ENCODE data around the gene BIN1. TPM values are rescaled to one million over a fixed set of nuclear protein-coding genes. Genes with fewer than 3 reads are reported as not detected.

BIN1 gene
- total RNA-seq, 2 donors from 2014 or later, result 84.0 to 110 TPM

DNA sequence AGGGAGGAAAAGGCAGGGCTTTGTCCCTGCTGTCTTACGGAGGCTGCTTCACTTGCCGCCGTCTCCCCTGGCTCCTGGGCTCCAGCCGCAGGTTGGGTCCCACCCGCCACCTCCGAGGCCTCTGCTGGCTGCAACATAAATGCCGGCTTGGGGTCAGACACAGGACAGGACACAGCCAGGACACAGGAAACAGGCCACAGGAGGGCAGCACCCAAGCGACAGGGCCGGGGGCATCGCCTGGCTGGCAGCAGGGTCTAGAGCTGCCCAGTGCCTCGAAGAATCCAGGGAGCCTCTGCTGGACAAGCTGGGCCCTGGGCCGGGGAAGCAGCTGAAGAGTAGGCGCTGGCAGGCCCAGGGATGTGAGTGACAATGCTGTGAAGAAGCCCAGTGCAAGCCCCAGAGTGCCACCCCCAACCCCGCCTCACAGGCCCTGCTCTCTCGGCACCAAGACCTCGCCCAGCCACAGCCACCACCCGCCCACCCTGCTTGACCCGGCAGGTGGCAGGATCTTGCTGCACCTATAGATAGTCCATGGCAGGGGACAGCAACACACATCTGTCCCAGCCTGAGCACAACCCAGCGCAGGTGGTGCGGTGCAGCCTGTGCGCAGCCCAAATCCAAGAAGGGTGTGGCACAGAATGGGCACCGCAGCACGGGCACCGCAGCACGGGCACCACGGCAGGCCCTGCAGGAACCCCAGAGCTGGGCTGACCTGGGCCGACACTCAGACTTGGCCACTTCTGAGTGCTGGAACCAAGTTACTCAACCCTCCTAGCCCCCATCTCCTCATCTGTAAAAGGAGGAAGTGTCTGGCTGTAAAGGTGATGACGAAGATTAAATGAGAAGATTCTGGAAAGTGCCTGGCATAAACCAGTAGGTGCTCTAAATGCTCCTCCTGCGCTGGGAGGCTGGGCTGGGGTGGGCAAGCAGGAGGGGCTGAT is 55.6 kb downstream of the BIN1 start:
- ATAC-seq (replicated peaks), result no peak
- Mint-ChIP-seq H3K27ac (no peak overlapping the region), H3K36me3 (ENCODE audit: low read depth) (peaks cover 28% of the 10 kb centered on the region), H3K4me1 (peaks cover 7% of the 10 kb centered on the region), H3K9me3 (no peaks in the 10 kb centered on the region), H3K4me3 (no peak overlapping the region), H3K27me3 (no peaks in the 10 kb centered on the region)

DNA sequence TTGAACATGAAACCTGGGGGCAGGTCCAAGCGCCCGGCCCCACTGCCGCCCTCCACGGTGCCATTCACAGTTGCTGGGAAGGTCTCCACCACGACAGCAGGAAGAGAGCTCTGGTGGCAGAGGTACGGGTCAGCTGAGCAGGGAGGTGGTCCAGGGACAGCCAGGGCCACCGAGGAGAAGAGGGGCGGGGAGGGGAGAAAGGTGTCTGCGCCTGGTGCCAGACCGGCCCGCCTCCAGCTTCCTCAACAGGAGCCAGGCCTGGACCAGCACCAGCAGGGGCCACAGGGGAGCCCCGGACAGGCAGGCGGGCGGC is 56.2 kb downstream of the BIN1 start:
- no peak overlapping the region for H3K27ac Mint-ChIP-seq
- ATAC-seq (replicated peaks), result no peak
- no peak overlapping the region for H3K4me3 Mint-ChIP-seq
- no peaks in the 10 kb centered on the region for H3K27me3 Mint-ChIP-seq
- H3K36me3 Mint-ChIP-seq (ENCODE audit: low read depth), result peaks cover 23% of the 10 kb centered on the region
- peaks cover 4% of the 10 kb centered on the region for H3K4me1 Mint-ChIP-seq
- H3K9me3 Mint-ChIP-seq, result no peaks in the 10 kb centered on the region

DNA sequence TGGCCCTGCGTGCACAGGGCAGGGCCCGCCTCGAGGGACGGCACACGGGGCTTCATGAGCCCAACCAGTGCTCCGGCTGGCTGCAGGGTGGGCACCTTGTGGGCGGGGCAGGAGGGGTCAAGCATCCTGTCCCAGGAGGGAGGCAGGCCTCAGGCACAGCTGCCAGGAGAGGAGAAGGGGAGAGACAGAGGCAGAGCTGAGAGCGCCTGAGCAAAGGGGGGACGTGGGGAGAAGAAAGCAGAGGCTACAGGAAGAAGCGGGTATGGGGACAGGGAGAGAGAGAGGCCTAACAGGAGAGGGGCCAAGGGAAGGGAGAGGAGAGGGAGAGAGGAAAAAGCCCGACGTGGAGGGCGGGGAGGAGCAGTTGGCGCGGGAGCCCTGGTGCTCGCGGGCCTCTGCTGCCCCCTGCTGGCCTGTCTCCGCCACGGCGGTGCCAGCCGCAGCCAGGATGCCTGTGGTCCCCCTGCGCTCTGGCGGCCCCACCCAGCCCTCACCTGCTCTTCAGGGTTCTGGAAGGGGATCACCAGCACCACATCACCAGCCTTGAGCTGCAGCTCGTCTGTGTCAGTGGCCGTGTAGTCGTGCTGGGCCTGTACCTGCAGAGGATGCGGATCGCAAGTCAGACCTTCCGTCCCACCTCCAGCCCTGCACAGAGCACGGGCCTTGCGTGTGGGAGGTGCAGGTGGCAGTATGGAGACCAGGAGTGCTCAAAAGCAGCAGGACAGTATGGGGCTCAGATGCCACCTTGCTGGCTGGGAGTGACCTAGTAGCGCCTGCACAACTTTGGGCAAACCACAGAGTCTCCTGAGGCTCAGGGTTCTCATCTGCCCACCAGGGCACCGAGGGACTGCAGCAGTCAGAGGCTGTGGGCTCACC is 56.8 kb downstream of the BIN1 start:
- H3K4me3 Mint-ChIP-seq, result no peak overlapping the region
- ATAC-seq (replicated peaks), result peak; percentile 65
- no peaks in the 10 kb centered on the region for H3K27me3 Mint-ChIP-seq
- peaks cover 23% of the 10 kb centered on the region for H3K36me3 Mint-ChIP-seq (ENCODE audit: low read depth)
- peaks cover 4% of the 10 kb centered on the region for H3K4me1 Mint-ChIP-seq
- no peaks in the 10 kb centered on the region for H3K9me3 Mint-ChIP-seq
- H3K27ac Mint-ChIP-seq, result no peak overlapping the region

DNA sequence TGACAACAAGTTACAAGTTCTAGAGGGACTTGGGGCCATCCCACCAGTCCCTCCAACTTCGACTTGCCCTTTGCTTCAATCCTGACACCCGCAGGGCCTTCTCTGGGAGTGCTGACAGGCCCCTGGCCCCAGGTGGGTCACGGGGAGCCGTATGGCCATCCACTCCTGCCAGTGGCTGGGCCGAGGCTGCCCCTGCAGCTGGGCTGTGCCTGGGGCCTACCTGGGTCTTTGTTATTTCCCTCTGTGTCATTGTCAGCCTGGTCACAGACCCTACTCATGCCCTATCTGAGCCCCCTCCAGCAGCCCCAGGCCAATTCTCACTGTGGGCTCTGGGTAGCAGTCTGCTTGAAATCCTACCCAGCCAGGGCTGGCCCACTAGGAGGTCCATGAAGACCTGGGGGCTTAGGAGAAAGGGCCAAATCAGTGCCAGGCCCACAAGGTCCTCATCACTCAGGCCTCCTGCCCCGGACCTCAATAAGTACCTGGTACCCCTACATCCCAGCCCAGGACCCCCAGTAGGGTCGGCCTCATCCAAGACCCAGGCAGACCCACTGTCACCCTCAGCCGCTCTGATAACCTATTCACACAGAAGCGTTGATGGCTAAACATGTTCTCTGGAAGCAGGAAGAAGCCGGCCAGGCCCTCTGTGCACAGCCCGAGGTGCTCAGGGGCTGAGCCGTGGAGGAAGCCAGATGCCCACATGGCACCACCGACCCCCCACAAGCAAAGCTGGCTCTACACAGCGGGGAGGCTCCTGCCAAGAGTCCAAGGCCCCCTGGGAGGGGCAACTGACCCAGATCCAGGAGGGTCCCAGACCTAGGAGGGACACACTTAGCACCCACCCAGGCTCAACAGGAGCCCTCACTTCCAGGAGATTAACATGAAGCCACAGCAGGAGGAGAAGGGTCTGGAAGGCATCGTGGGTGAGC is 57.7 kb downstream of the BIN1 start:
- Mint-ChIP-seq H3K27me3 (no peaks in the 10 kb centered on the region), H3K27ac (no peak overlapping the region), H3K9me3 (no peaks in the 10 kb centered on the region), H3K36me3 (ENCODE audit: low read depth) (peaks cover 23% of the 10 kb centered on the region), H3K4me3 (no peak overlapping the region), H3K4me1 (peaks cover 4% of the 10 kb centered on the region)
- ATAC-seq (replicated peaks), result no peak

DNA sequence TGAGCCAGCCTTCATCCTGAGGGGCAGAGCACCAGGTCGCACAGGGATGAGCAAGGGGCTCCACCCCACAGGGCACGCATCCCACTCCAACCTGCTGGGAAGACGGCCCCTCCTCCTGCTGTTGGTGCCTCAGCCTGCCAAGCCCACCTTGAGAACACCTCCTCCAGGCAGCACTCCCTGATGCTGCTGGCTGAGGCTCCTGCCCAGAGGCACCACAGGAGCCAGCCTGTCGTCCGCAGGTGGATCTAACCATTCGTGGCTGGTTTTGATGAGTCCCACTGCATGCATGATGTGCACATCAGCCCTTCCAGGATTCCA is 58.4 kb downstream of the BIN1 start:
- no peak for ATAC-seq (replicated peaks)
- Mint-ChIP-seq H3K4me1 (peaks cover 4% of the 10 kb centered on the region), H3K4me3 (no peak overlapping the region), H3K27ac (no peak overlapping the region), H3K36me3 (ENCODE audit: low read depth) (peaks cover 23% of the 10 kb centered on the region), H3K27me3 (no peaks in the 10 kb centered on the region), H3K9me3 (no peaks in the 10 kb centered on the region)

DNA sequence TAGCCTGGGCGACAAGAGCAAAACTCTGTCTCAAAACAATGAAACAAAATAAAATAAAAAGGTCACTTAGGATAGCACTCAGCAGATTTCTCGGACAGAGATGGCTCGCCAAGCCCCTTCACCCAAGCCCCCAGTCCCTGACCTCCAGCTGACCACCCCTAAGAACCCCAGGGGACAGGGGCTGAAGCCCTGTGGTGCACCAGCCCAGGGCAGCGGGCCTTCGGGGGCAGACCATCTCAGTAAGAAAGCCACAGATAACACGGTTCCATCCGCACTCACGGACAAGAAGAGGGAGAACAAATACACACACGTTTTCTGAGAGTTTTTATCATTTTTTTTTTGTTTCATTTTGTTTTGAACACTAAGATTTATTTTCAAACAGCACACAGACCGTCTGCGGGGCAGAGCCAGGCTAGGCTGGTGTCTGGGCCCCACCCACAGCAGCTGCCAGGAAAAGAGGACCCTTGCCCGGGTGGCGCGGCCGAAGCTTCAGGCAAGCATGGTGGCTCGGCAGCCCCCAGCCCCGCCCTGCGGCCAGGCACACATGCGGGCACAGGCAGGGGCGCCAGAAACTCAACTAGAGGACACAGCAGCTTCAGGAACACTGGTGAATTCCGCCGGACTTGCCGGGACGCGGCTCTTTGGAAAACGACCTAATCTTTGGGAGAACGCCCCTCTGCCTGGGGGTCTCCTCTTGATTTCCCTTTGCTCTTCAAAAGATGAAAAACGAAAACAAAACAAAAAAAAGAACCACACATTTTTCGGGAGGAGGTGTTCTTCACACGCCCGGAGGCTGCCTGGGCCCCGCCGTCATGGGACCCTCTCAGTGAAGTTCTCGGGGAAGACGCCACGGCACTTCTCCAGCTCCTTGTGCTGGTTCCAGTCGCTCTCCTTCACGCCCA is 59.0 kb downstream of the BIN1 start:
- H3K27ac Mint-ChIP-seq, result no peak overlapping the region
- H3K9me3 Mint-ChIP-seq, result no peaks in the 10 kb centered on the region
- no peak for ATAC-seq (replicated peaks)
- peaks cover 23% of the 10 kb centered on the region for H3K36me3 Mint-ChIP-seq (ENCODE audit: low read depth)
- peaks cover 4% of the 10 kb centered on the region for H3K4me1 Mint-ChIP-seq
- H3K27me3 Mint-ChIP-seq, result no peaks in the 10 kb centered on the region
- no peak overlapping the region for H3K4me3 Mint-ChIP-seq

DNA sequence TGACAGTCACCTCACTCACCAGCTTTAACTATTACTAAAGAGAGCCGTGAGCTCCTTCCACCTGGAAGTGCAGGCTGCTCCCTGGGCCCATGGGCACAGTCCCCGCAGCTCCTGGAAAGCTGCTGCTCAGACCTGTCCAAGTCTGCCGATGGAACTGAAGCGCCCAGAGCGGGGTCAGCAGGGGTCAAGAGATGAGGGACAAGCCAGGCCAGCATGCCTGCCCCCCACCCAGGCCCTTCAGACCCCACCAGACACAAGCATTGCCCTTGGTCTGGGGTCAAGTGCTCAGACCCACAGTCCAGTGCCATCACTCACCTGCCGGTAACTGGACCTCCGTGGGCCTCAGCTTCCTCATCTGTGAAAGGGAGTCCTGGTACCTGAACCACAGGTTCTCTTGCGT is 59.9 kb downstream of the BIN1 start:
- Mint-ChIP-seq H3K27ac (no peak overlapping the region), H3K4me1 (peaks cover 4% of the 10 kb centered on the region), H3K4me3 (no peak overlapping the region), H3K36me3 (ENCODE audit: low read depth) (peaks cover 23% of the 10 kb centered on the region), H3K27me3 (no peaks in the 10 kb centered on the region), H3K9me3 (no peaks in the 10 kb centered on the region)
- no peak for ATAC-seq (replicated peaks)

DNA sequence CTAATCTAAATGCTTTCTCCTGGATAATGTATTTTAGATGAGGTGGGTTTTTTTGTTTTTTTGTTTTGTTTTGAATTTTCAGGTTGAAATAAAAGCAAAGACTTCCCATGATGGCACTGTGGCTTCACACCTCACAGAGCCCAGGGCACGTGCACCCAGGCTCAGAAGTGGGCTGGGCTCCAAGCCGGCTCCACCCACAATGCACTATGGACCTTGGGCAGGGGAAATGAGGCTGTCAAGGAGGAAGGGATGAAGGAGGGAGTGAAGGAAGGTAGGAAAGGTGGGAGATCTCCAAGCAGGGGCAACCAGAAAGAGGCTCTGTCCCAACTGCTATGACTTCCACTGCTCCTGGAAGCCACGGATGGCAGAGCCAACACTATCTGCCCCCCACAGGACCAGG is 60.4 kb downstream of the BIN1 start:
- H3K4me3 Mint-ChIP-seq, result no peak overlapping the region
- no peaks in the 10 kb centered on the region for H3K27me3 Mint-ChIP-seq
- H3K36me3 Mint-ChIP-seq (ENCODE audit: low read depth), result peaks cover 23% of the 10 kb centered on the region
- H3K27ac Mint-ChIP-seq, result peak overlapping the region; percentile 7
- H3K9me3 Mint-ChIP-seq, result no peaks in the 10 kb centered on the region
- no peak for ATAC-seq (replicated peaks)
- peaks cover 4% of the 10 kb centered on the region for H3K4me1 Mint-ChIP-seq

DNA sequence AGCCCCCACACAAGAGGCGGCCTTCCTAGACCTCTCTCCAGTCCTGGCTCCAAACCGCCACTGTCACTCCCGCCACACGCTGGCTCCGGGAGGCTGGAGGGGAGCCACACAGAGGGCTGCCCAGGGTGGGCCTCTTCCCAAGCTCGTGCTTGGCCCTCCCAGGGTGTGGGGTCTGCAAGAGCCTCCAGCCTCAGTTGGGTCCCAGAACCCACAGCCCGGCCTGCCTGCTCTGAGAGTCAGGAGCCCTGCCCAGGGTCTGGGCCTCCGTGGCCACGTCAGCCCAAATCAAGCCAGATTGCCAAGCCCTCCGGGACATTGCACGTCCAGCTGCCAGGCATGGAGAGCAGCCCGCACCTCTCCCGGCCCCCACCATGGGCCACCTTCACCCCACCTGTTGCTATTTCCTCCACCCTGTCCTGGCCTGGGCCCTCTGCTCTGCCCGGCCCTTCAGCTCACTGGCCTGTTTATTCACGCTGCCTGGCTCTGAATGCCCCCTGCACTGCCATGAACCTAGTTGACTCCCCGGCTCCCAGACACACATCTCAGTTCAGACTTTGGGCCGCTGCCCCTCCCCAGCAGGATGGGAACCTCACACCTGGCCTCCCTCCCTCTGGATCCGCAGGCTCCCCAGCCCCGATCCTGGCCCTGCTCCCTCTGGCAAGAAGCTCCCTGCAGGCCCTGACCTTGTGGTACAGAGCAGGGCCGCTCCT is 61.0 kb downstream of the BIN1 start:
- Mint-ChIP-seq H3K36me3 (ENCODE audit: low read depth) (peaks cover 23% of the 10 kb centered on the region), H3K4me3 (no peak overlapping the region), H3K4me1 (peaks cover 4% of the 10 kb centered on the region), H3K27ac (peak overlapping the region; percentile 7), H3K27me3 (no peaks in the 10 kb centered on the region), H3K9me3 (no peaks in the 10 kb centered on the region)
- no peak for ATAC-seq (replicated peaks)

DNA sequence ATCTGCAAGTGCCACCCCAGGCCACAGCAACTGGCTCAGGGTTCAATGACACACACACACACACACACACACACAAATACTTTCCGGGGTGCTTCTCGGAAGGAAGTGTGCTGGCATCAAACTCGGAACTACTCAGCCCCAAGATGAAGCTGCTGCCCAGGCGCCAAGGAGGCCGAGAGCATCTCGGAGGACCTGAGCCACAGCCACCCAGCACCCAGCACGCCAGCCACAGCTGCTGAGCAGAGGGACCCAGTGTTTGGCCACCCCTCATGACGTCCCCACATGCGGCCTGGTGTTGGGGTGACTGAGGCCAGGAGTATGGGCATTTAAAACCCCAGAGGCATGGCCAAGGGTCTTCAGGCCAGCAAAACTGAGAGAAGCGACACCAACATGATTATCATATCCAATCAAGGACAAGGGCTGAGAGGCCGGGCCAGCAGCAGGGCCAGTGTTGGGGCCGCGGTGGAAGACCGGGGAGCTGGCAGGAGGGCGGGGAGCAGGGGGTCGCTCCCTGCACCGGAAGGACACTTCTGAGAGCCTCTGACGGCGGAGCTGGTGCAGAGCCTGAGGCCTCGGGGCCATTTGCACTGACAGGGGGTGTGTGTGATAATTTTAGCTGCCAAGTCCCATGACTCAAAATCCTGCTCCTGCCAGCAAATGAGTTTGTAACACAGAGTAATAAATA is 61.8 kb downstream of the BIN1 start:
- Mint-ChIP-seq H3K27ac (no peak overlapping the region), H3K36me3 (ENCODE audit: low read depth) (peaks cover 22% of the 10 kb centered on the region), H3K4me1 (peaks cover 4% of the 10 kb centered on the region), H3K27me3 (no peaks in the 10 kb centered on the region), H3K9me3 (no peaks in the 10 kb centered on the region), H3K4me3 (no peak overlapping the region)
- no peak for ATAC-seq (replicated peaks)

DNA sequence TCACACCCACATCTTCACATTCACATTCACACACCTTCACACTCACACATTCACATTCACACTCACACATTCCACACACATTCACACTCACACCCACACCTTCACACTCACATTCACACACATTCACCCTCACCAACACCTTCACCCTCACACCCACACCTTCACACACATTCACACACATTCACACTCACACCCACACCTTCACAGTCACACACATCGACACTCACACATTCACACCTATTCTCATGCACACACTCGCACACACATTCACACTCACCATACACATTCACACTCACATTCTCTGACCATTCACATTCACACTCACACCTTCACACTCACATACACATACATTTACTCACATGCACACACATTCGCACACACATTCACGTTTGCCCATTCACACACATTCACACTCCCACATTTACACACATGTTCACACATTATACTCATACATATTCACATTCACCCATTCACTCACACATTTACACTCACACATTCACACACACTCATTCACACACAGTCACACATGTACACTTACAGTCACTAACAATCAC is 62.7 kb downstream of the BIN1 start:
- H3K36me3 Mint-ChIP-seq (ENCODE audit: low read depth), result peaks cover 13% of the 10 kb centered on the region
- H3K4me1 Mint-ChIP-seq, result peaks cover 4% of the 10 kb centered on the region
- H3K27me3 Mint-ChIP-seq, result no peaks in the 10 kb centered on the region
- no peaks in the 10 kb centered on the region for H3K9me3 Mint-ChIP-seq
- H3K27ac Mint-ChIP-seq, result no peak overlapping the region
- H3K4me3 Mint-ChIP-seq, result no peak overlapping the region
- ATAC-seq (replicated peaks), result no peak

DNA sequence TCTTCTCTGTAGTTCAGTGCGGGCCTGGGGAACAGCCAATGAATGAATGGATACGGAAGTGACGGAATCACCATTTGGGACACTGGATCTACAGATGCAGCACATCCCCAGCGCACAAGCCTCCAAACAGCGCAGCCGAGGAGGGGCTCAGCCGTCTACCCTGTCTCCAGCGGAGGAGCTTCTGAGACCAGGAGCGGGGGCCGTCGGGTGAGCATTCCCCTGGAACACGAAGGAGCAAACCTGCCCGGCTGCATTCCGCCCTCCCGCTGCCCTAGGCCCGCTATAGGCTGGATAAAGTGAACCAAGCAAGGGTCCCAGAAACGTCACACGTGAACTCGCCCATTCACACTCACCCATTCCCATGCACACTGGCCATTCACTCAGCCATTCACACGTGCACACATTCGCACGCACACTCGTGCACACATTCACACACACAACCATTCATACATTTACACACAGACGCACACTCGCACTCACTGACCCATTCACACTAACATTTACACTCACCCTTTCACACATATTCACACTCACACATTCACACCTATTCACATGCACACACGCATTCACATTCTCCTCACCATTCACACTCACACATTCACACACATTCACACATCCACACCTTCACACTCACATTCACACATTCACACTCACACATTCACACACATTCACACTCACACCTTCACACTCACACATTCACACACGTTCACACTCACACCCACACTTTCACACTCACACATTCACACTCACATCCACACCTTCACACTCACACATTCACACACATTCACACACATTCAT is 63.4 kb downstream of the BIN1 start:
- ATAC-seq (replicated peaks), result no peak
- Mint-ChIP-seq H3K4me1 (peaks cover 6% of the 10 kb centered on the region), H3K36me3 (ENCODE audit: low read depth) (peaks cover 11% of the 10 kb centered on the region), H3K4me3 (no peak overlapping the region), H3K9me3 (no peaks in the 10 kb centered on the region), H3K27ac (no peak overlapping the region), H3K27me3 (no peaks in the 10 kb centered on the region)
